Mesothelial cell of epicardium (in vitro differentiated cells): ENCODE measurements around the gene ITGBL1. TPM values are rescaled to one million over a fixed set of nuclear protein-coding genes. Genes with fewer than 3 reads are reported as not detected.

Source experiments
- DNase-seq, 2 experiments: peaks; one replicate each; pipeline ENCODE4 v3.0.0; 2021; ENCODE audit warnings: low spot score in 2 of 2; ENCODE audit not compliant: unreplicated experiment in 2 of 2
- H3K27ac Mint-ChIP-seq: 2 replicates; pipeline ENCODE4 v1.8.0; 2021; ENCODE audit warnings: mixed read lengths
- H3K27me3 Mint-ChIP-seq: 2 replicates; pipeline ENCODE4 v1.8.0; 2021; ENCODE audit warnings: low read depth, mixed read lengths
- H3K36me3 Mint-ChIP-seq: 2 replicates; pipeline ENCODE4 v1.8.0; 2021; ENCODE audit warnings: mixed read lengths
- H3K4me1 Mint-ChIP-seq: 2 replicates; pipeline ENCODE4 v1.8.0; 2021; ENCODE audit warnings: mixed read lengths
- H3K4me3 Mint-ChIP-seq: 2 replicates; pipeline ENCODE4 v1.8.0; 2021; ENCODE audit warnings: mild to moderate bottlenecking, moderate library complexity, mixed read lengths
- H3K9me3 Mint-ChIP-seq: 2 replicates; pipeline ENCODE4 v1.8.0; 2021; ENCODE audit warnings: mixed read lengths
- total RNA-seq: library from RNA; stranded (reverse); gene quantifications from 3 replicates; pipeline ENCODE4 v1.2.1, GENCODE V29; 2021
- TF ChIP-seq, protein P1 (sequence below): fragments of 200-600 bp; sonication (generic); IDR thresholded peaks from one replicate; pipeline ENCODE4 v1.5.0; 2021; ENCODE audit warnings: antibody characterized with exemption; ENCODE audit not compliant: unreplicated experiment

ITGBL1 gene
- total RNA-seq, 1 donor from 2014 or later = 0.07 TPM

DNA sequence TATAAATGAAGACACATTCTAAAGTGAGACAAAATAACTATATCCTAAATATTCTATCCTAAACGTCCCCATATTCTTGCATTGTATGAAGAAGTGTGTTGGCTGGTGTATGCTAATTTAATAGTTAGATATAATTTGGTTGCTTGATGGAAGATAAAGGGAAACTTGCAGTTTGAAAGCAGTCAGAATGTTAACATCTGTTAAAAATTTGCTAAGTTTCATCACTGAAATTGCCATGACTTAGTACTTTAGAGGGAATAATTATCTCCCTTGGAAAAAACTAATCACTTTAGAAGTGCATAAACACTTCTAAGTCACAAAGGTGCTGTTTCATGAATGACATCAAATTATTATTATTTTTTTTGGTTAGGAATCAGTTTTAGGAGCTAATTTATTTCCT lies 61.6 kb downstream of the ITGBL1 start:
- Mint-ChIP-seq H3K9me3 (peaks cover 12% of the 10 kb centered on the region), H3K36me3 (no peaks in the 10 kb centered on the region), H3K27me3 (no peaks in the 10 kb centered on the region), H3K4me1 (peaks cover 28% of the 10 kb centered on the region), H3K4me3 (no peak overlapping the region), H3K27ac (no peak overlapping the region)
- DNase-seq = no peak
- TF ChIP-seq, protein P1, sequence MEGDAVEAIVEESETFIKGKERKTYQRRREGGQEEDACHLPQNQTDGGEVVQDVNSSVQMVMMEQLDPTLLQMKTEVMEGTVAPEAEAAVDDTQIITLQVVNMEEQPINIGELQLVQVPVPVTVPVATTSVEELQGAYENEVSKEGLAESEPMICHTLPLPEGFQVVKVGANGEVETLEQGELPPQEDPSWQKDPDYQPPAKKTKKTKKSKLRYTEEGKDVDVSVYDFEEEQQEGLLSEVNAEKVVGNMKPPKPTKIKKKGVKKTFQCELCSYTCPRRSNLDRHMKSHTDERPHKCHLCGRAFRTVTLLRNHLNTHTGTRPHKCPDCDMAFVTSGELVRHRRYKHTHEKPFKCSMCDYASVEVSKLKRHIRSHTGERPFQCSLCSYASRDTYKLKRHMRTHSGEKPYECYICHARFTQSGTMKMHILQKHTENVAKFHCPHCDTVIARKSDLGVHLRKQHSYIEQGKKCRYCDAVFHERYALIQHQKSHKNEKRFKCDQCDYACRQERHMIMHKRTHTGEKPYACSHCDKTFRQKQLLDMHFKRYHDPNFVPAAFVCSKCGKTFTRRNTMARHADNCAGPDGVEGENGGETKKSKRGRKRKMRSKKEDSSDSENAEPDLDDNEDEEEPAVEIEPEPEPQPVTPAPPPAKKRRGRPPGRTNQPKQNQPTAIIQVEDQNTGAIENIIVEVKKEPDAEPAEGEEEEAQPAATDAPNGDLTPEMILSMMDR = no peak

DNA sequence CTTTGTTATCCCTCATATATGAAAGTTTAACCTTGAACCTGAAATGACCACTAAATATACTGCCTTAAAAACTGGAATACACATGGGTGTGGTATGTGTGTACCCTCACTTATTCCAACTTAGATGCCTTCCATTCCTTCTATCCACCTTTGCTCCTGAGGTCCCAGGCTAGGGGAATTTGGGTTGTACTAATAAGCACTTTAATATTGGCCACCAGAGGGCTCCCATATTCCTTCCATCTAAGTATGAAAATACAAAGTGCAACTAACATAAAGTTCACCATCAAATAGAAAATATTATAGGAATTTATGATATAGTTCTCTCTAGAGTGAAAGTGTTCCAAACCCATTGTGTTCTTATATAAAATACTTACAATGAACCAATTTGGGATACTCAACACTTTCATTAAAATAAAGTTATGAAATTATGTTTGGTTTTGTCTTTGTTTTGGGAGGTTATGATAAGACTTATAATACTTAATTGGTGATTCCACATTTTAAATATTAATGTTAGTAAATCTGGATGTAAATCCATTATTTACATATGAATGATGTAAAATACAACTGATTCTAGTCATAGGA lies 62.3 kb downstream of the ITGBL1 start:
- H3K36me3 Mint-ChIP-seq = no peaks in the 10 kb centered on the region
- H3K27me3 Mint-ChIP-seq = no peaks in the 10 kb centered on the region
- peaks cover 28% of the 10 kb centered on the region for H3K4me1 Mint-ChIP-seq
- TF ChIP-seq, protein P1 = peak; percentile 73
- H3K27ac Mint-ChIP-seq = no peak overlapping the region
- peaks cover 12% of the 10 kb centered on the region for H3K9me3 Mint-ChIP-seq
- DNase-seq = no peak
- no peak overlapping the region for H3K4me3 Mint-ChIP-seq

DNA sequence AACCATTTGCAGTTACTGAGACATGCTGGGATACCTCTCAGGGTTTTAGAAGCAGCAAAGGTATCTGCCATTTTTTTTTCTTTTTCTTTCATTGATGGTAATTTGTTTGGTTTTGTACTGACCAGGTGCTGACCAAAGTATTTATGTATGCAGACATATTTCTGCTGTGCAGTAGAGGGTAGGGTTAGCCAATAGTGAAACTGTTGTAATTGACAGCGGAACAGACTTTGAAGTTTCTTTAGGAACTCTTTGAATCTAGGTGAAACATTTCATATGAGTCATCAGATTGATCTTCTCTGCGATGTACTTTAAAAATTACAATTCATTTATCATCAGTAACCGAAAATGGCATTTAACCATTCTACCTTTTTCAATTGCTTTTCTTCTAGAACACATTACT lies 63.0 kb downstream of the ITGBL1 start:
- no peak for DNase-seq
- H3K27me3 Mint-ChIP-seq = no peaks in the 10 kb centered on the region
- H3K36me3 Mint-ChIP-seq = no peaks in the 10 kb centered on the region
- TF ChIP-seq, protein P1 = no peak
- H3K4me3 Mint-ChIP-seq = no peak overlapping the region
- H3K27ac Mint-ChIP-seq = no peak overlapping the region
- peaks cover 28% of the 10 kb centered on the region for H3K4me1 Mint-ChIP-seq
- peaks cover 8% of the 10 kb centered on the region for H3K9me3 Mint-ChIP-seq

DNA sequence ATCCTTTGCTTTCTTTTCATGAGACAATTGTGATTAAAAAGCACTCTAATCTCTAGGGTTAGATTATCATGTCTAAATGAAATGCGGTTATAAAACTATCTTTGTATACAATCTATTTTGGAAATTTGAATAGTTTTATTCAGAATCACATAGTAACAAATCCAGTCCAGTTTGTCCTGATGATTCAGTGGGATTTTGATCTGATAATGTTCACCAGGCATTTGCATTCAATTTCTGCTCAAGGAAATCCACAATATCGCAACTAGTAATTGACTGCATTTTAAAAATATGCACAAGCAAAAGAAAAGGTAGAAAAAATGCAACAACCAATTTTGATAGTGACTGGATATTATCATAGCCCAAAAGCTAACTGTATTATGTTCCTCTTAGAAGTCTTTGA lies 63.8 kb downstream of the ITGBL1 start:
- TF ChIP-seq, protein P1 = no peak
- Mint-ChIP-seq H3K27me3 (no peaks in the 10 kb centered on the region), H3K9me3 (peaks cover 4% of the 10 kb centered on the region), H3K4me1 (peaks cover 28% of the 10 kb centered on the region), H3K4me3 (no peak overlapping the region), H3K27ac (no peak overlapping the region), H3K36me3 (no peaks in the 10 kb centered on the region)
- no peak for DNase-seq

DNA sequence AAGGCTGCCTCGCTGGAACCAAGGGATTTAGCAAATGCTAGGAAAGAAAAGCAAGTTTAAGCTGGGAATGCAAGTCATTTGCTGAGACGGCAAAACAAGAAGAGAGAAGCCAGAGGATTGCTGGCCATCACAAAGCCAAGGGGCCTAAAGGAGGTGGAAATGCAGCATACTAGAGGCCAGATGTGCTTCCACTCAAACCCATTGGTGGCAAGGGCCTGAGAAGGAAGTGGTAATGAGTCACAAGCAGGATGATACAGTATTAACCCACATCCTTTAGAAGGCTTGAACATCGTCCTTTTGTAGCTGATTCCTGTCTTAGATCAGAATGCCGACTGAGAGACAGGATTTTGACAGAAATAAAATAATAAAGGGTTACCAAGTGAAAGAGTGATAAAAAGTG lies 68.2 kb downstream of the ITGBL1 start:
- H3K4me3 Mint-ChIP-seq = no peak overlapping the region
- TF ChIP-seq, protein P1 = no peak
- H3K36me3 Mint-ChIP-seq = no peaks in the 10 kb centered on the region
- no peak overlapping the region for H3K27ac Mint-ChIP-seq
- H3K4me1 Mint-ChIP-seq = peaks cover 19% of the 10 kb centered on the region
- DNase-seq = no peak
- H3K9me3 Mint-ChIP-seq = no peaks in the 10 kb centered on the region
- H3K27me3 Mint-ChIP-seq = no peaks in the 10 kb centered on the region

DNA sequence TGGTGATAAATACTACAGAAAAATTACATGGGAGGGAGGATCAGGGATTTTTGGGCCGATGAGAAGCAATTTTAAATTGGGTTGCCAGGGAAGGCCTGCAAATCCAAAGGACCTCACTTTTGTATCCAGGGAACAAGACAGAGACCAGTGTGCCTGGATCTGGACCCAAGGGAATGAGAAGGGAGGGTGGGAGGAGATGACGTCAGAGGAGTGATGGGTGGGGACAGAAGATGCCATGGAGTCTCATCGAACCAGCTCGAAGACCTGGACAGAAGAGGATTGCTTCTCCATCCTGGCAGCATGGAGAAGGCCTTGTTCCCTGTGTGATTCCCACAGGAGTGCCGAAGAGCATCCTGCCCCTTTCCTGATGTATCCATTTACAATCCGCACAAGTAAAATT lies 68.9 kb downstream of the ITGBL1 start:
- H3K4me1 Mint-ChIP-seq = peaks cover 15% of the 10 kb centered on the region
- no peaks in the 10 kb centered on the region for H3K36me3 Mint-ChIP-seq
- no peaks in the 10 kb centered on the region for H3K27me3 Mint-ChIP-seq
- H3K4me3 Mint-ChIP-seq = no peak overlapping the region
- H3K9me3 Mint-ChIP-seq = no peaks in the 10 kb centered on the region
- TF ChIP-seq, protein P1 = no peak
- no peak overlapping the region for H3K27ac Mint-ChIP-seq
- DNase-seq = no peak
